ES-I3 (cell line): ENCODE data around the gene CSNK1A1L.
"Not testable (repeated sequence)": the region's sequence is repeated elsewhere in the genome, so short reads cannot be mapped to it uniquely, and the experiment has no call there.

ENCODE experiments used
- H3K36me3 ChIP-seq: 2 replicates; pipeline ENCODE4 v1.6.1; 2013; ENCODE audit warnings: mild to moderate bottlenecking, low read length, control low read depth, moderate library complexity; ENCODE audit not compliant: insufficient read depth
- H3K4me1 ChIP-seq: 2 replicates; pipeline ENCODE4 v1.6.1; 2013; ENCODE audit warnings: mild to moderate bottlenecking, control low read depth, low read length; ENCODE audit not compliant: insufficient read depth
- H3K9ac ChIP-seq: 2 replicates; pipeline ENCODE4 v1.6.1; 2013; ENCODE audit warnings: low read depth, mild to moderate bottlenecking, low read length, moderate library complexity
- H3K9me3 ChIP-seq: 2 replicates; pipeline ENCODE4 v1.6.1; 2013; ENCODE audit warnings: mild to moderate bottlenecking, low read length, moderate library complexity; ENCODE audit not compliant: control insufficient read depth, insufficient read depth

The CSNK1A1L gene

DNA sequence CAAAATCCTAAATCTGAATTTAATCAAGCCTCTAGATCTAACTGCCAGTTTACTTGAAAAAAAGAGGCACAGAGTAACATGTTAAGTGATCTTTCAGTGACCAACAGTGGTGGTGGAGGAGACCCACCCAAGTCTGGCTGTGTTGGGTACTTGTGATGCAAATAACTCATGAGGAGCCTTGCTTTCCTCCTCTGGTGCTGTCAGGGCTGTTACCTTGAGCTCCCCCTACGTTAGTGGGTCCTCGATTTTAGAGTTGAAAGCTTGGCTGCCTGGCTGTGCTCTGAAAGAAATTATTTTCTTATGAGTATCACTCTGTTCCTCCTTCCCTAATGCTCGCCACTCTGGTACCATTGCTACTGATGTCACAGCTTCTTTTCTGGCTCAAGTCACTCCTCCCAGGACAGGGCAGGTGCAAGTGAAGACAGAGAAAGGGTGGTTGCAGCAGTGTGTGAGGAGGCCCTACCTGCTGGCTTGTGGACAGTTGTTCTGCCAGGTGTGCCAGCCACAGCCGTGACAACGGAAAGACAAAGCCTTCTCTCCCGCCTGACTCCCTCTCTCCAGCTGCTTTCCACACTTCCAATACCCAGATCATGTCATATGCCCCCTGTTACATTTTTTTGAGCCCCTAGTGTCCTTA is 39.5 kb downstream of the CSNK1A1L start:
- H3K9ac ChIP-seq, result no peak overlapping the region
- no peaks in the 10 kb centered on the region for H3K36me3 ChIP-seq
- no peaks in the 10 kb centered on the region; the same call in 1 of the 2 replicates for H3K4me1 ChIP-seq
- no peaks in the 10 kb centered on the region for H3K9me3 ChIP-seq

DNA sequence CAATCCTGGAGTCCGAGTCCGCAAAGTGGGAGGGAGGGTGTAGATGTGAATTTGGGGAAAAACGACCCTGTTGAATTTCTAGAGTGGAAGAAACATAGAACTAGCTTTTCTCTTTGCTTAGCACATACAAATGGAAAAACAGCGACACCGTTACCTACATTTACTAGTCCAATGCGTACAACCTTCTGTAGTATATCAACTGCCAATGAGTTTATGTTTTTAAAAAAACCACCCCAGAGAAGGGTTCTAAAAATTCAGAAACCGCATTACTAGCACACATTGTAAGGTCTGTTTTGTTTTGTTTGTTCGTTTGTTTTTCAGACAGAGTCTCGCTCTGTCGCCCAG is 45.6 kb downstream of the CSNK1A1L start:
- Histone ChIP-seq H3K9ac (peak overlapping the region; percentile 87), H3K4me1 (no peaks in the 10 kb centered on the region), H3K36me3 (no peaks in the 10 kb centered on the region; the same call in none of the 2 replicates), H3K9me3 (no peaks in the 10 kb centered on the region)

DNA sequence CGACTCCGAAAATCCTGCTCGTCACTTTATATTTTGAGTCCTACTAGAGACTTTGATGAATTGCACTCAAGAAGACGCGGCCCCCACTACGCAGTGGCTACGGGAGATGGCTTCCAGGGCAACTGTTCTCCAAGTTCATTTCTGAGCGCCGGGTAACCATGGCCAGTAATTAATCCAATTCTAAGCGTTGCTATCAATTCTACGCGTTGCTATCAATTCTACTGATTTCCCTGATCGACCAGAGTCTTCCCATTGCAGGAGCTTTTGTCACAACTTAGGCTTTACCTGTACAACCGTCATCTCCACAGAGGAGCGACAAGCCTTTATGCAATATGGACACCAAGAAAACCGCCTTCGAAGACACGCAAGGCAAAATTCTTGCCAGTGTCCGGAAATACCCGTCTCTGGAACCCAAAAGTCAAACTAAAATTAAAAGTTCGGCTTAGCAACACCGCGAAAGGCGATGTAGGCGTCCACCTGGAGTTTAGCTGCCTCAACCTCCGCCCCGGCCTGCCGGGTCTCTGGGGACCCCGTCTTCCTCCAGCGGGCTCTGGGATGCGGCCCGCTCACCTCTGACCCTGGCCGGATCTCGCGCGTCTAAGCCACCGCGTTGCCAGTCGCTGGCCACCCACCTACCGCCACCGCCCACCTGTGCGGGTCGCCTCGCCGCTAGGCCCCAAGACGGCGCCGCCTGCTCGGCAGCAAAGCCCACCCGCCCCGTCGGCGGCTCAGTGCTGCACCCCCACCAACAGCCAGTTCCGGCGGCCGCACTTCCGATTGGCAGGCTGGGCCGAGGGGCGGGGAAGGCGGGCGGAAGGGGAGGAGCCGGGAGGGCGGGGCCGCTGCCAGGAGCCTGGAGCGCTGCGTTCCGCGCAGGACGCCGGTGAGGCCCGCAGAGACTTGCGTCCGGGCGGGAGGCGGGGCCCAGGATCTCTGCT is 46.3 kb downstream of the CSNK1A1L start, which contains the start of gene SUPT20H:
SUPT20H (minus strand) TSS at position 779 of the 938 bp plus-strand sequence. CDS start 8,198 bp downstream, outside the sequence.
- no peaks in the 10 kb centered on the region for H3K9me3 ChIP-seq
- H3K9ac ChIP-seq, result peak within 1 kb of the TSS; percentile 93

DNA sequence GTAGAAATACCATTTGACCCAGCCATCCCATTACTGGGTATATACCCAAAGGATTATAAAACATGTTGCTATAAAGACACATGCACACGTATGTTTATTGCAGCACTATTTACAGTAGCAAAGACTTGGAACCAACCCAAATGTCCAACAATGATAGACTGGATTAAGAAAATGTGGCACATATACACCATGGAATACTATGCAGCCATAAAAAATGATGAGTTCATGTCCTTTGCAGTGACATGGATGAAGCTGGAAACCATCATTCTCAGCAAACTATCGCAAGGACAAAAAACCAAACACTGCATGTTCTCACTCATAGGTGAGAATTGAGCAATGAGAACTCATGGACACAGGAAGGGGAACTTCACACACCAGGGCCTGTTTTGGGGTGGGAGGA is 49.2 kb downstream of the CSNK1A1L start:
- not testable (repeated sequence) for H3K36me3 ChIP-seq, H3K4me1 ChIP-seq, H3K9me3 ChIP-seq, H3K9ac ChIP-seq

More for the DNA sequence above, 46.3 kb downstream of the CSNK1A1L start, which contains the start of gene SUPT20H:
- no peaks in the 10 kb centered on the region for H3K4me1 ChIP-seq
- H3K36me3 ChIP-seq, result no peaks in the 10 kb centered on the region; the same call in none of the 2 replicates
